Putamen (tissue), 1 donor: ENCODE measurements around the gene NFATC2IP.
A peak's percentile ranks its signal among the peaks of the same experiment; 100 is the strongest.
"Not testable (repeated sequence)": the region's sequence is repeated elsewhere in the genome, so short reads cannot be mapped to it uniquely, and the experiment has no call there.

ENCODE experiments used
- DNase-seq: peaks from one replicate; pipeline ENCODE4 v3.0.0-alpha.2; 2016; ENCODE audit warnings: low spot score

NFATC2IP gene

GRCh38 chr16:28926284-28926683 is 24.5 kb upstream of the NFATC2IP start:
- not testable (repeated sequence) for DNase-seq

DNA sequence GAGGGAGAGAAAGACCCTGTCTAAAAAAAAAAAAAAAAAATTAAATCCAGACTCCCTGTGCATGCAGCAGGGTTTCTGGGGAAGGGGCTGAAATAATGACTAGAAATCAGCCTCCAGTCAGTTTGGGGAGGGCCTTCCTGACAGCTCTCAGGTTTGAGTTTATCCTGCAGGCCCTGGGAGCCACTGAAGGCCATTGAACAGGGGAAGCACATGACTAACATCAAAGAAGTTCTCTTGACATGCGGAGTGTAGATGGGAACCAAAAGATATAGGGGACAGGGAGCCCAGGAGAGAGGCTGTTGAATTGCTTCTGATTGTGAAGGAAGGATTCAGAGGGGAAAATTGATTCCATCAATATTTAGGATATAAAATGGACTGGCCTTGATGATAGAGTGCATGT is 22.9 kb upstream of the NFATC2IP start:
- DNase-seq = no peak

- DNase-seq = no peak
Measured at GRCh38 chr16:28930203-28930602, 20.5 kb upstream of the NFATC2IP start.

GRCh38 chr16:28930652-28931051 is 20.1 kb upstream of the NFATC2IP start:
- no peak for DNase-seq

GRCh38 chr16:28931801-28932225 is 18.9 kb upstream of the NFATC2IP start, which contains the start of gene CD19:
CD19 (plus strand) TSS chr16:28931971; CDS start chr16:28932001, 30 bp downstream.
- no peak for DNase-seq

GRCh38 chr16:28932339-28933141 is 18.2 kb upstream of the NFATC2IP start:
- no peak for DNase-seq

- no peak for DNase-seq
Measured at GRCh38 chr16:28933171-28933570, 17.6 kb upstream of the NFATC2IP start.

GRCh38 chr16:28935346-28935745 is 15.4 kb upstream of the NFATC2IP start:
- DNase-seq = no peak

DNA sequence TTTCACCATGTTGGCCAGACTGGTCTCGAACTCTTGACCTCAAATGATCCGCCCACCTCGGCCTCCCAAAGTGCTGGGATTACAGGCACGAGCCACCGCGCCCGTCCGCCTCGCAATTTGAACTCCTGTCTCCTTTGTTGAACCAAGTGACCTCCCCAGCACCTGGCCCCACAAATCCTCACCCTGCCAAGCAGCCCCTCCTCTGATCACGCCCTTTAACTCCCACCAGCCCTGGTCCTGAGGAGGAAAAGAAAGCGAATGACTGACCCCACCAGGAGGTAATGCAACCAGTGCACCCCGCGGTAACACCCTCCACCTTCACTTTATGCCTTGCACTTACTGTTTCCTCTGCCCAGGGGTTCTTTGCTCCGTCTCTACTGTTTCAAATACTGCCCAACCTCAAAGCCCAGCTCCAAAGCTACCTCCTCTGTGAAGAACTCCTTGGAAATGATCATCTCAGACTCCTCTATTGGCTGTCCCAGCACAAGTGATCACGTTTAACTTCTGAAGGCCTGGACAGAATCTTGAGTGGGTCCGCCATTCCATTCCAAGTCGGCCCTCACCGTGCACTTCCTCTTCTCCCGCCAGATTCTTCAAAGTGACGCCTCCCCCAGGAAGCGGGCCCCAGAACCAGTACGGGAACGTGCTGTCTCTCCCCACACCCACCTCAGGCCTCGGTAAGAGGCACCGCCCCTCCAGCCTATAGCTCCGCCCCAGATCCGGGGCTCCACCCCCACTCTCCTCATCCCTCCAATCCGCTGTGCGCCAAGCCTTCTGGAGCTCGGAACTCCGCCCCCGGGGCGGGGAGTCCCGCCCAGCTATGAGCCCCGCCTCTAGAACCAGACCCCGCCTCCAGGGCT is 14.6 kb upstream of the NFATC2IP start:
- DNase-seq = peak; percentile 44

GRCh38 chr16:28936784-28937155 is 14.0 kb upstream of the NFATC2IP start:
- no peak for DNase-seq

GRCh38 chr16:28937222-28937876 is 13.4 kb upstream of the NFATC2IP start:
- no peak for DNase-seq

DNA sequence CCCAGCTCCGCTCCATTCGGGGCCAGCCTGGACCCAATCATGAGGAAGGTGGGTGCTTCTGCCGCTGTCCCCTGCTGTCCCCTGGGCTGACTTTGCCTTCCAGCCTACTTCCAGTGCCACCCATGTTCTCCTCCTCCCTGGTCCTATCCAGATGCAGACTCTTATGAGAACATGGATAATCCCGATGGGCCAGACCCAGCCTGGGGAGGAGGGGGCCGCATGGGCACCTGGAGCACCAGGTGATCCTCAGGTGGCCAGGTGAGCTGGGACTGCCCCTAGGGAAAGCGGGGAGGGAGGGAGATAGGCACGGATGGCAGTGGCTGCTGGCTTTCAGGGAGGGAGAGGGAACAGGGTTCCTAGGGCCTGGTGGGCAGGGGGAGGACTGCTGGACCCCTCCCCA is 12.0 kb upstream of the NFATC2IP start:
- DNase-seq = no peak

DNA sequence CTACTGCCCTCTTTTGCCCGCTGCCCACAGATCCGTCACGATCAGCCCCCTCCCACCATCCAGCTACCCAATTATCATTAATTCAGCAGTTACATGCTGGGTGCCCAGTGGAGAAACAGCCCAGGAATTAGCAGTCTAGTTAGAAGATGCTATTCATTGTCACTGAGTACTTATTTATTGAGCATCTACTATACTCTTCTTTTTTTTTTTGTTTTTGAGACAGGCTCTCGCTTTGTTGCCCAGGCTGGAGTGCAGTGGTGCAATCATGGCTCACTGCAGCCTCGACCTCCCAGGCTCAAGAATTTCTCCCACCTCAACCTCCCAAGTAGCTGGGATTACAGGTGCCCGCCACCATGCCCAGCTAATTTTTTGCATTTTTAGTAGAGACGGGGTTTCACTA is 10.9 kb upstream of the NFATC2IP start:
- not testable (repeated sequence) for DNase-seq

- no peak for DNase-seq
Measured at GRCh38 chr16:28943281-28943680, 7.5 kb upstream of the NFATC2IP start.

DNA sequence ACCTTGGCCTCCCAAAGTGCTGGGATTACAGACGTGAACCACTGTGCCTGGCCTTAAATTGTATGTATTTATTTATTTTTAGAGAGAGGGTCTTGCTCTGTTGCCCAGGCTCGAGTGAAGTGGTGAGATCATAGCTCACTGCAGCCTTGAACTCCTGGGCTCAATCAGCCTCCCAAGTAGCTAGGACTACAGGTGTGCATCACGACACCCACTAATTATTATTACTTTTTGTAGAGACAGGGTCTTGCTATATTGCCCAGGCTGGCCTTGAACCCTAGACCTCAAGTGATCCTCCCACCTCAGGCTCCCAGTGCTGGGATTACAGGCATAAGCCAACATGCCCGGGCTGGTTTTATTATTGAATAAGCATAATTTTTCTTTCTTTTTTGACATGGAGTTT is 4.1 kb upstream of the NFATC2IP start:
- no peak for DNase-seq

DNA sequence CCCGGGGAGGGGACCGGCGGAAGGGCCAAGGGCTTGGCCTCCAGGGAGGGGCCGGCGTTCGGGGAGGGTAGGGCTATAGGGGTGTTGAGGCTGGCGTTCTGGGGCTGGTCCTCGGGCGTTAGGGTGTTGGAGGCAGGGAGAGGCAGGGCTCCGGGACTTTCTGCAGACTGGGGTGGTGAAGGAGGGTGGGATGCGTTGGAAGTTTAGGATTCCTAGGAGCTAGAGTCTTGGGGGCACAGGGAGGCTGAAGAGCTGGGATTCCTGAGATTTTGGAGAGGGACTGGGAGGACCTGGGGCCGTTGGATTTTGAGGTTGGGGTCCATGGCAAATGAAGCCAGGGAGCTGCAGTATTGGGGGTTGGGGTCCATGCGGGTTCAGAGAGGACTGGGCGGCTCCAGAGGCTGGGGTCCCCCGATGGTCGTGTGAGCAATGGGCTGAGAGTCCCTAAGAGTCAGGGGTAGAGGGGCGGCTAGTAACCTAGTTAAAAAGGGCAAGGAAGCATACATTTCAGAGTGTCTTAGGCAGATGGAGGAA is 740 bp downstream of the NFATC2IP start:
- DNase-seq = no peak

- DNase-seq = no peak
Measured at GRCh38 chr16:28958216-28958615, 7.5 kb downstream of the NFATC2IP start.

DNA sequence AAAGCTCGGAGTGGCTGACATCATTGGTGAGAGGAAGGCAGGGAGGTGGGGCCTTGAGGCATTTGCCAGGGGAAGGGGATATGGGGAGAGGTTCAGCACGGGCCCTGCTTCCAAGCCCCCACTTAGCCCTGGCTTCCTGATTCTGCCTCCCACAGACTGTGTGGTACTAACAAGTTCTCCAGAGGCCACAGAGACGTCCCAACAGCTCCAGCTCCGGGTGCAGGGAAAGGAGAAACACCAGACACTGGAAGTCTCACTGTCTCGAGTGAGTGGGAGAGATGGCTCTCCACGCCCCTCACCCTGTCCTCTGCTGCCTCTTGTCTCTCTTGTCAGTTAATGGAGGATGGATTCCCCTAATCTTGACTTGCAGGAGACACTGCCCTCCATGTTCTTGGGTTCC is 8.1 kb downstream of the NFATC2IP start:
- DNase-seq = no peak

GRCh38 chr16:28964072-28964471 is 13.3 kb downstream of the NFATC2IP start:
- no peak for DNase-seq

DNA sequence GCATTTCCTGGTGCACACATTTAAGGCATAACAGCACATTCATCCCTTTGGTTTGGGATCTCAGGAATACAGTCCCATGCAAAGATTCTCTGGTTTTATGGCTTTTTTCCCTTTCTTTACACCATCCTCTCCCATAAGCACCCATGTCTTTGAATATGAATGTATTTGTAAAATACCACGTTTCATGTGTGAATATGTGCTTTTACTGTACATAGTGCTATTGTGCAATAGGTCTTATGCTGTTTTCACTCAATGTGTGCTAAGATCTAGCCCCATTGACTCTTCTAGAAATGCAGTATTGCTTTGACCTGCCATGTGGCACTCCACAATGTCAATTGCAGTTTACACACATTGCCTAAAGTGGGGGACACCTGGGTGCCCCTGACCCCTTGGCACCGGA is 13.8 kb downstream of the NFATC2IP start:
- DNase-seq = no peak

DNA sequence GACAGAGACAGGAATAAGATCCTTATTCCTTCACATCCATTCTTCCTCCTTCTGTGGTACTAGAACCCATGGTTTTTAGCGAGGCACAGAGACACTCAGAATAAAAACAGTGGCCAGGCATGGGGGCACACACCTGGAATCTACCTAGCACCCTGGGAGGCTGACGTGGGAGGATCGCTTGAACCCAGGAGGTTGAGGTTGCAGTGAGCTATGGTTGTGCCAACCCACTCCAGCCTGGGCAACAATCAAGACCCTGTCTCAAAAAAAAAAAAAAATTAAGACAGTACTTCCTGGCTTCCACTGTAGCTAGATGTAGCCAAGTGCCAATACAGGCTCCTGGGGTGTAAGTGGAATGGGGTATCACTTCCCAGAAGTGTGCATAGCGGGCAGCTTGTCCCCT is 16.4 kb downstream of the NFATC2IP start:
- no peak for DNase-seq

- not testable (repeated sequence) for DNase-seq
Measured at GRCh38 chr16:28969696-28970095, 19.0 kb downstream of the NFATC2IP start.
